Right renal cortex interstitium (tissue), 3 donors: ENCODE measurements around the gene ATP13A3. TPM values are rescaled to one million over a fixed set of nuclear protein-coding genes. Genes with fewer than 3 reads are reported as not detected.

Source experiments
- polyA plus RNA-seq, 3 donors: library from polyadenylated mRNA; unstranded; fragments of 120-200 nt; gene quantifications; one replicate each; pipeline ENCODE4 v1.2.1, GENCODE V29; 2013; ENCODE audit not compliant: insufficient read length in 3 of 3

ATP13A3 gene
- polyA plus RNA-seq, 3 donors: 107 to 117 (median 108) TPM

Other genes starting within 250 kb of the ATP13A3 start
- gene CPN2, start 135.7 kb downstream of the ATP13A3 start, polyA plus RNA-seq: under 1 TPM; 0.11 to 0.69 (median 0.65) TPM
- gene LRRC15, start 117.3 kb downstream of the ATP13A3 start, polyA plus RNA-seq: under 1 TPM in 1 of 3 donors, not detected in 2; 0.06 TPM
- under 1 TPM; 0.47 to 0.85 (median 0.72) TPM for gene GP5, start 87.7 kb downstream of the ATP13A3 start, polyA plus RNA-seq
- 10 to 100 TPM; 14.4 to 14.8 (median 14.7) TPM for gene TMEM44, start 146.4 kb upstream of the ATP13A3 start, polyA plus RNA-seq
- 10 to 100 TPM; 33.5 to 41.5 (median 39.8) TPM for gene LSG1, start 185.2 kb upstream of the ATP13A3 start, polyA plus RNA-seq
- gene FAM43A, start 198.9 kb upstream of the ATP13A3 start, polyA plus RNA-seq: 1 to 10 TPM; 5.1 to 5.9 (median 5.3) TPM